Smooth muscle cell (in vitro differentiated cells): ENCODE data around the gene FILIP1. TPM values are rescaled to one million over a fixed set of nuclear protein-coding genes. Genes with fewer than 3 reads are reported as not detected.

Source experiments
- DNase-seq: peaks from one replicate; lab custom pipeline; 2025; ENCODE audit not compliant: unreplicated experiment; lab: John Stamatoyannopoulos, UW
- H2AFZ ChIP-seq: fragments of 200-600 bp; sonication (generic); 2 replicates; pipeline ENCODE4 v1.6.0; 2016; ENCODE audit warnings: antibody characterized with exemption, low read depth, mild to moderate bottlenecking
- H3F3A ChIP-seq: fragments of 200-600 bp; sonication (generic); 2 replicates; pipeline ENCODE4 v1.6.0; 2017; ENCODE audit warnings: antibody characterized with exemption, low read depth
- H3K27ac ChIP-seq: fragments of 200-600 bp; sonication (generic); 2 replicates; pipeline ENCODE4 v1.5.1; 2016; ENCODE audit warnings: low read depth, mild to moderate bottlenecking
- H3K27me3 ChIP-seq: fragments of 200-600 bp; sonication (generic); 2 replicates; pipeline ENCODE4 v1.6.1; 2016; ENCODE audit warnings: low read depth, mild to moderate bottlenecking
- H3K36me3 ChIP-seq: fragments of 200-600 bp; sonication (generic); 2 replicates; pipeline ENCODE4 v1.5.1; 2016; ENCODE audit warnings: low read depth
- H3K4me1 ChIP-seq: fragments of 200-600 bp; sonication (generic); 2 replicates; pipeline ENCODE4 v1.5.1; 2016; ENCODE audit warnings: low read depth
- H3K4me2 ChIP-seq: fragments of 200-600 bp; sonication (generic); 2 replicates; pipeline ENCODE4 v1.6.0; 2016; ENCODE audit warnings: mild to moderate bottlenecking
- H3K4me3 ChIP-seq: fragments of 200-600 bp; sonication (generic); 2 replicates; pipeline ENCODE4 v1.5.1; 2016; ENCODE audit warnings: mild to moderate bottlenecking
- H3K79me2 ChIP-seq: fragments of 200-600 bp; sonication (generic); 2 replicates; pipeline ENCODE4 v1.6.0; 2016; ENCODE audit warnings: low read depth, mild to moderate bottlenecking
- H3K9ac ChIP-seq: fragments of 200-600 bp; sonication (generic); 2 replicates; pipeline ENCODE4 v1.6.0; 2016; ENCODE audit warnings: low read depth
- H3K9me3 ChIP-seq: fragments of 200-600 bp; sonication (generic); replicated peaks from 2 replicates; pipeline ENCODE4 v1.5.1; 2016; ENCODE audit warnings: low read depth
- H4K20me1 ChIP-seq: fragments of 200-600 bp; sonication (generic); 2 replicates; pipeline ENCODE4 v1.6.0; 2016; ENCODE audit warnings: low read depth
- CTCF ChIP-seq: fragments of 200-600 bp; sonication (generic); IDR thresholded peaks from 2 replicates; pipeline ENCODE4 v1.5.1; 2017; ENCODE audit warnings: borderline replicate concordance, mild to moderate bottlenecking, antibody characterized with exemption; ENCODE audit not compliant: insufficient read depth, poor library complexity, severe bottlenecking
- WGBS: methylation state at CpG from one replicate; pipeline ENCODE4 v1.1.7; 2016; ENCODE audit warnings: low lambda C conversion rate; 5-methylcytosine and 5-hydroxymethylcytosine counted together
- polyA plus RNA-seq: library from polyadenylated mRNA; unstranded; fragments of >200 nt; fragmentation: Nextera tagmentation; extraction: Ambion mirVana; gene quantifications from 2 replicates; pipeline ENCODE4 v1.2.1, GENCODE V29; 2016
- total RNA-seq: library from RNA; depleted of rRNA; stranded (reverse); fragments of >200 nt; gene quantifications from 2 replicates; pipeline ENCODE4 v1.2.3, GENCODE V29; 2014

Gene FILIP1
- total and polyA plus RNA-seq, 2 experiments from 2014 or later = 3.0 to 3.5 TPM

GRCh38 chr6:75257343-75258087, 236.1 kb downstream of the FILIP1 start:
- Histone ChIP-seq H3K9me3 (no peaks in the 10 kb centered on the region), H4K20me1 (peaks cover 73% of the 10 kb centered on the region), H3F3A (peaks cover 2% of the 10 kb centered on the region), H3K27ac (no peak overlapping the region), H3K4me1 (no peaks in the 10 kb centered on the region), H3K27me3 (no peaks in the 10 kb centered on the region), H3K79me2 (peaks cover 30% of the 10 kb centered on the region), H3K4me3 (no peak overlapping the region), H3K36me3 (peaks cover 41% of the 10 kb centered on the region), H3K9ac (no peak overlapping the region), H2AFZ (no peak overlapping the region), H3K4me2 (no peak overlapping the region)
- WGBS = 96% methylated on average over 1 of the region's 1 CpG
- no peak for DNase-seq
- no peak for TF ChIP-seq CTCF

DNA sequence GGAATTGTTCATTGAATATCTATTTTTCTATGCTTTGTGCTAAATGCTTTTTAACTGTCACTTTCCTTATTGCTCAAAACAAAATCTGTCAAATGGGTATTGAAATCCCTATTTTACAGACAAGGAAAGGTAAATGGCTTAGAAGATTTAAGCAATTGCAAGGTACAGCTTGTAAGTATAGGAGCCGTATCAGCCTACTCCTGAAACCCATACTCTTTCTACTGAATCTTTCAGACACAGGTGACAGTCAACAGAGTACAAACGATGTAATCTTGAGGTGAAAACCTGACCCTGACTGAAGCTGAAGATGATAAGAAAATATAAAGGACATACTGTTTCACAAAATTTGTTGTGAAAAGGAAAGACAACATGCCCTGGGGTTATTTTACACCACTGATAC, 243.0 kb downstream of the FILIP1 start:
- H3K9ac ChIP-seq = no peak overlapping the region
- no peak overlapping the region for H2AFZ ChIP-seq
- TF ChIP-seq CTCF = no peak
- no peaks in the 10 kb centered on the region for H3K9me3 ChIP-seq
- peaks cover 3% of the 10 kb centered on the region for H3K36me3 ChIP-seq
- H3K4me2 ChIP-seq = no peak overlapping the region
- DNase-seq = no peak
- H3K4me1 ChIP-seq = no peaks in the 10 kb centered on the region
- no peaks in the 10 kb centered on the region for H3K27me3 ChIP-seq
- no peaks in the 10 kb centered on the region for H3K79me2 ChIP-seq
- H3K27ac ChIP-seq = no peak overlapping the region
- no peak overlapping the region for H3K4me3 ChIP-seq
- peaks cover 18% of the 10 kb centered on the region for H4K20me1 ChIP-seq
- H3F3A ChIP-seq = peaks cover 14% of the 10 kb centered on the region
- 90% methylated on average over 2 of the region's 2 CpGs for WGBS

GRCh38 chr6:75249837-75250236, 243.8 kb downstream of the FILIP1 start:
- Histone ChIP-seq H3K27me3 (no peaks in the 10 kb centered on the region), H3K4me3 (no peak overlapping the region), H4K20me1 (peaks cover 11% of the 10 kb centered on the region), H3K4me1 (peaks cover under 1% of the 10 kb centered on the region), H3K79me2 (no peaks in the 10 kb centered on the region), H3K9me3 (no peaks in the 10 kb centered on the region), H3F3A (peaks cover 14% of the 10 kb centered on the region), H3K4me2 (no peak overlapping the region), H2AFZ (no peak overlapping the region), H3K36me3 (no peaks in the 10 kb centered on the region), H3K27ac (no peak overlapping the region), H3K9ac (no peak overlapping the region)
- no peak for DNase-seq
- TF ChIP-seq CTCF = no peak

DNA sequence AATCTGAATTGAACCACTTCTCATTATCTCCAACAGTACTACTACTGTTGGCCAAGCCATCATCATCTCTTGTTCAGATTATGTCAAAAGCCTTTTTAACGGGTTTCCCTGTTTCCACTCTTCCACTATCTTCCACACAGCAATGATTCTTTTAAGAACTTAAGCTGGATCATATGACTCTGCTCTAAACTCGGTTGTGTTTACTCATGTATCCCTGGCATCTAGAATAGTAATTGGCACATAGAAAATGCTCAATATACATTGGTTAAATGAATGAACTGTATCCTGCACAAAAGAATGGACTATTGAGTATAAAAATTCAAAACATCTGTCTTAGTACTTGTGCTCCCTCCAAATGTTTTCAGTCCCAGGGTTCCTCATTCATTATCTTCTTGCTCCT, 247.2 kb downstream of the FILIP1 start:
- H3K4me1 ChIP-seq = peaks cover 18% of the 10 kb centered on the region
- no peak for TF ChIP-seq CTCF
- H3K79me2 ChIP-seq = peaks cover 20% of the 10 kb centered on the region
- no peak overlapping the region for H3K27ac ChIP-seq
- no peak overlapping the region for H3K4me2 ChIP-seq
- no peak overlapping the region for H3K4me3 ChIP-seq
- DNase-seq = no peak
- no peaks in the 10 kb centered on the region for H3K27me3 ChIP-seq
- H3K36me3 ChIP-seq = no peaks in the 10 kb centered on the region
- no peak overlapping the region for H2AFZ ChIP-seq
- H3K9ac ChIP-seq = no peak overlapping the region
- H4K20me1 ChIP-seq = peaks cover 8% of the 10 kb centered on the region
- H3K9me3 ChIP-seq = no peaks in the 10 kb centered on the region
- 21% methylated on average over 2 of the region's 2 CpGs for WGBS
- H3F3A ChIP-seq = peaks cover 10% of the 10 kb centered on the region
